Tibial nerve (tissue), 4 donors: ENCODE results near the gene SEPTIN8. TPM values are rescaled to one million over a fixed set of nuclear protein-coding genes. Genes with fewer than 3 reads are reported as not detected.

Experiments
- DNase-seq, 2 donors: peaks; one replicate each; pipeline ENCODE4 v3.0.0-alpha.2; 2019; ENCODE audit warnings: low spot score in 2 of 2
- H3K27ac ChIP-seq, 4 donors: fragments of 200-600 bp; sonication (generic) in 3 of 4; one replicate each; pipeline ENCODE4 v1.5.1; 2017 to 2019; ENCODE audit warnings: mild to moderate bottlenecking in 1 of 4
- H3K27me3 ChIP-seq, 2 donors: fragments of 200-600 bp; sonication (generic) in 1 of 2; one replicate each; pipeline versions ENCODE4 v1.5.1 to v1.6.0; 2017 to 2019
- H3K36me3 ChIP-seq, 3 donors: fragments of 200-600 bp; sonication (generic); one replicate each; pipeline ENCODE4 v1.5.1; 2018 to 2019
- H3K4me1 ChIP-seq, 4 donors: fragments of 200-600 bp; sonication (generic) in 3 of 4; one replicate each; pipeline ENCODE4 v1.5.1; 2017 to 2019
- H3K4me3 ChIP-seq, 4 donors: fragments of 200-600 bp; sonication (generic) in 3 of 4; one replicate each; pipeline ENCODE4 v1.5.1; 2017 to 2019; ENCODE audit warnings: mild to moderate bottlenecking in 1 of 4, moderate library complexity in 1 of 4
- H3K9me3 ChIP-seq, 4 donors: fragments of 200-600 bp; sonication (generic) in 3 of 4; one replicate each; pipeline ENCODE4 v1.5.1; 2017 to 2019
- EP300 ChIP-seq, 2 donors: sonication (generic); formaldehyde crosslinking; IDR thresholded peaks; one replicate each; pipeline ENCODE4 v1.6.1; 2017; ENCODE audit warnings: antibody characterized with exemption in 2 of 2, mild to moderate bottlenecking in 1 of 2
- POLR2A ChIP-seq, 2 donors: fragments of 450-650 bp; IDR thresholded peaks; one replicate each; pipeline ENCODE4 v1.6.1; 2017; ENCODE audit warnings: antibody characterized with exemption in 2 of 2, mild to moderate bottlenecking in 2 of 2, moderate library complexity in 2 of 2
- WGBS, 2 donors: methylation state at CpG; one replicate each; pipeline ENCODE4 v1.1.5; 2018; 5-methylcytosine and 5-hydroxymethylcytosine counted together
- total RNA-seq, 4 donors: library from RNA; depleted of rRNA; stranded (reverse); fragments of >200 nt; gene quantifications; one replicate each; pipeline ENCODE4 v1.1.0, GENCODE V29; 2016
- TF ChIP-seq, protein P1 (sequence below), 5 experiments: fragments of 200-600 bp in 3 of 5; fragments of 450-650 bp in 2 of 5; sonication (generic) in 3 of 5; IDR thresholded peaks; one replicate each; pipeline ENCODE4 v1.5.1; 2016 to 2019; ENCODE audit warnings: antibody characterized with exemption in 5 of 5, mild to moderate bottlenecking in 3 of 5, moderate library complexity in 2 of 5

Gene SEPTIN8
- total RNA-seq, 4 donors from 2014 or later: 38.5 to 48.3 (median 44.2) TPM

DNA sequence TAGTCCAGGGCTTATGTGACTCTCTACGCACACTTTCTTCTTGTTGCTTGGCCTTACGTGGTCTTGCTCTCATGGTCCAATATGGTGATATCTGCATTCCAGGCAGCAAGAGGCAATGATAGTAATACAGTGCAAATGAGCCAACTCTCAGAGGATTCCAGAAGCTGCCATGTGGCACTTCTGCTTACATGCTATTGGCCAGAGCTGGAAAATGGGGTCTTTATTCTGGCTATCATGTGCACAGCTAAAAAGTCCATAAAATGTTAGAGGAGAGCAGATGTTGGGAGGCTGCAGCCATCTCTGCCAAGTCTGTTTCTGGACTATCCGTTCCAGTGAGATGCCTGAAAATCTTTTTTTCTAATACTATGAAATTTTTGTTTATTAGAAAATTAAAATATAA, 2.9 kb upstream of the SEPTIN8 start:
- no peak for TF ChIP-seq EP300 (IDR thresholded peaks at IDR 0.05)
- Histone ChIP-seq H3K27ac (no peak overlapping the region), H3K27me3 (no peaks in the 10 kb centered on the region), H3K4me3 (no peak overlapping the region), H3K9me3 (no peaks in the 10 kb centered on the region), H3K36me3 (no peaks in the 10 kb centered on the region), H3K4me1 (peaks cover 0 to 26% (median 12%) of the 10 kb centered on the region in 4 donors)
- WGBS, 2 donors: 76 to 81% methylated on average over 3 of the region's 3 CpGs
- no peak for DNase-seq

DNA sequence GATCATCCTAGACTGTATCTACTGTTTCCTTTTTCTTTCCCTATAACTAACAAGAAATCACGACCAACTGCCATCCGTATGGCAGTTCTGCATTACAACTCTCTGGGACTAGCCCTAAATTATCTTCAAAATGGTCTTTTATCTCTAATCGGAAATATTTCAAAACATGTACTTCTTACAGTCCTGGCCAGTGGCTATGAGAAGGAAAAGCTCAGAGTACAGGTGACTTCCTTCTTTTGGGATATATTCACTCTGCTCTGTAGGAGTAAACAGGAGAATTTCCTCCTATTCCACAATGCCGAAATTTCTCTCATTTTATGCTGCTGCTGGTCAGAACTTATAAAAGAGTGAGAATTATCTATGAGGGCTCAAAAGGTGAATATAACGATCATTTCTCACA, 1.8 kb upstream of the SEPTIN8 start:
- no peak for TF ChIP-seq EP300 (IDR thresholded peaks at IDR 0.05)
- TF ChIP-seq, protein P1, sequence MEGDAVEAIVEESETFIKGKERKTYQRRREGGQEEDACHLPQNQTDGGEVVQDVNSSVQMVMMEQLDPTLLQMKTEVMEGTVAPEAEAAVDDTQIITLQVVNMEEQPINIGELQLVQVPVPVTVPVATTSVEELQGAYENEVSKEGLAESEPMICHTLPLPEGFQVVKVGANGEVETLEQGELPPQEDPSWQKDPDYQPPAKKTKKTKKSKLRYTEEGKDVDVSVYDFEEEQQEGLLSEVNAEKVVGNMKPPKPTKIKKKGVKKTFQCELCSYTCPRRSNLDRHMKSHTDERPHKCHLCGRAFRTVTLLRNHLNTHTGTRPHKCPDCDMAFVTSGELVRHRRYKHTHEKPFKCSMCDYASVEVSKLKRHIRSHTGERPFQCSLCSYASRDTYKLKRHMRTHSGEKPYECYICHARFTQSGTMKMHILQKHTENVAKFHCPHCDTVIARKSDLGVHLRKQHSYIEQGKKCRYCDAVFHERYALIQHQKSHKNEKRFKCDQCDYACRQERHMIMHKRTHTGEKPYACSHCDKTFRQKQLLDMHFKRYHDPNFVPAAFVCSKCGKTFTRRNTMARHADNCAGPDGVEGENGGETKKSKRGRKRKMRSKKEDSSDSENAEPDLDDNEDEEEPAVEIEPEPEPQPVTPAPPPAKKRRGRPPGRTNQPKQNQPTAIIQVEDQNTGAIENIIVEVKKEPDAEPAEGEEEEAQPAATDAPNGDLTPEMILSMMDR (IDR thresholded peaks at IDR 0.05): no peak
- no peak for TF ChIP-seq POLR2A (IDR thresholded peaks at IDR 0.05)
- Histone ChIP-seq H3K36me3 (no peaks in the 10 kb centered on the region), H3K4me1 (peaks cover 0 to 37% (median 12%) of the 10 kb centered on the region in 4 donors), H3K9me3 (no peaks in the 10 kb centered on the region), H3K27me3 (no peaks in the 10 kb centered on the region), H3K4me3 (no peak overlapping the region), H3K27ac (no peak overlapping the region)
- DNase-seq: no peak
- 96% methylated on average over 5 of the region's 5 CpGs for WGBS, 2 donors

DNA sequence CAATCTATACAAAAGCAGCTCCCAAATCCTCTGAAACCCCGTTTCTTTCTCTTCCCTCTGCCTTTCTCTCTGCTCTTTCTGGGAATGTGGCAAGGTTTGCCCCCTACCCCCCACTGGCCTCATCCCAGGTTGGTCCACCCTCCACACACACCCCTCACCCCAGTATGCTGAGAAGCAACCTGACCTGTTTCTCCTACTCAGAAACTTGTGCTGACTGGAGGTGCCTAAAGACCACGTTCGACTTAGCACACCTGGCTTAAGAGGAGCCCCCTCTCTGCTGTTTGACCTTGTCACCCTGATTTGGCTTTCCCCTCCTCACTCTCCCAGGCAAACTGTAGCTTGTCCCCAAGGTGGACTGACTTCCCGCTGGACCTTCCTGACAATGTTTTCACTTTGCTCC, 1.1 kb upstream of the SEPTIN8 start:
- H3K27ac ChIP-seq: peak overlapping the region in 3 of 4 donors; percentile 80 to 88 (median 86)
- peaks cover 0 to 42% (median 12%) of the 10 kb centered on the region in 4 donors for H3K4me1 ChIP-seq

DNA sequence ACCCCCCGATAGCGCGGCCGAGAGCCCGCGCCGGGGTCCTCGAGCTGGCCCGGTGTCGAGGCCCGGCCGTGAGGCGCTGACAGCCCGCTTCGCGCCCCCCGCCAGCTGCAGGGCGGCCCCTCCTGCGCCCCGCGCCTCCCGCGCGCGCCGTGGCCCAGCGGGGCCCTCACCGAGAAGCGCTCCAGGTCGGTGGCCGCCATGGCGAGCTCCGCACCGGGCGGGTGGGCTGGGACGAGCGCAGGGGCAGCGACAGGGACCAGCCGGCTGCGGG, 166 bp downstream of the SEPTIN8 start:
- no peak for TF ChIP-seq EP300 (IDR thresholded peaks at IDR 0.05)
- WGBS, 2 donors: no CpG with 5 or more reads among the region's 40 CpGs
- H3K36me3 ChIP-seq: no peaks in the 10 kb centered on the region
- peak overlapping the region; percentile 74 to 89 (median 86) for H3K4me3 ChIP-seq
- no peak for DNase-seq
- H3K9me3 ChIP-seq: no peaks in the 10 kb centered on the region
- no peaks in the 10 kb centered on the region for H3K27me3 ChIP-seq
- peaks cover 0 to 54% (median 12%) of the 10 kb centered on the region in 4 donors for H3K4me1 ChIP-seq
- H3K27ac ChIP-seq: peak overlapping the region; percentile 72 to 88 (median 83)

More for the DNA sequence above, 1.1 kb upstream of the SEPTIN8 start:
- peak overlapping the region; percentile 74 to 89 (median 86) for H3K4me3 ChIP-seq
- WGBS, 2 donors: 81 to 84% methylated on average over 4 of the region's 4 CpGs
- H3K9me3 ChIP-seq: no peaks in the 10 kb centered on the region
- H3K36me3 ChIP-seq: no peaks in the 10 kb centered on the region
- H3K27me3 ChIP-seq: no peaks in the 10 kb centered on the region
- DNase-seq: no peak
- TF ChIP-seq, protein P1 (IDR thresholded peaks at IDR 0.05): no peak
- no peak for TF ChIP-seq POLR2A (IDR thresholded peaks at IDR 0.05)
- TF ChIP-seq EP300 (IDR thresholded peaks at IDR 0.05): no peak

GRCh38 chr5:132776131-132776937, 705 bp downstream of the SEPTIN8 start:
- Histone ChIP-seq H3K4me1 (peaks cover 0 to 60% (median 12%) of the 10 kb centered on the region in 4 donors), H3K9me3 (no peaks in the 10 kb centered on the region), H3K27me3 (no peaks in the 10 kb centered on the region), H3K4me3 (peak overlapping the region; percentile 74 to 89 (median 86)), H3K27ac (peak overlapping the region; percentile 72 to 88 (median 83)), H3K36me3 (no peaks in the 10 kb centered on the region)
- WGBS, 2 donors: 0 to 2% methylated on average over 13 to 21 of the region's 39 CpGs
- no peak for DNase-seq
- no peak for TF ChIP-seq EP300 (IDR thresholded peaks at IDR 0.05)

- no peak for TF ChIP-seq EP300 (IDR thresholded peaks at IDR 0.05)
- TF ChIP-seq, protein P1 (IDR thresholded peaks at IDR 0.05): no peak
- TF ChIP-seq POLR2A (IDR thresholded peaks at IDR 0.05): no peak
- Histone ChIP-seq H3K4me1 (peaks cover 0 to 68% (median 12%) of the 10 kb centered on the region in 4 donors), H3K9me3 (no peaks in the 10 kb centered on the region), H3K27me3 (no peaks in the 10 kb centered on the region), H3K4me3 (peak overlapping the region in 2 of 4 donors; percentile 74 to 87), H3K36me3 (no peaks in the 10 kb centered on the region), H3K27ac (peak overlapping the region in 3 of 4 donors; percentile 80 to 88 (median 86))
- WGBS, 2 donors: 47 to 50% methylated on average over 7 of the region's 7 CpGs
- no peak for DNase-seq
Measured at GRCh38 chr5:132775476-132775961, 1.5 kb downstream of the SEPTIN8 start.
